ENCODE measurements around the gene DOCK1.

DNA sequence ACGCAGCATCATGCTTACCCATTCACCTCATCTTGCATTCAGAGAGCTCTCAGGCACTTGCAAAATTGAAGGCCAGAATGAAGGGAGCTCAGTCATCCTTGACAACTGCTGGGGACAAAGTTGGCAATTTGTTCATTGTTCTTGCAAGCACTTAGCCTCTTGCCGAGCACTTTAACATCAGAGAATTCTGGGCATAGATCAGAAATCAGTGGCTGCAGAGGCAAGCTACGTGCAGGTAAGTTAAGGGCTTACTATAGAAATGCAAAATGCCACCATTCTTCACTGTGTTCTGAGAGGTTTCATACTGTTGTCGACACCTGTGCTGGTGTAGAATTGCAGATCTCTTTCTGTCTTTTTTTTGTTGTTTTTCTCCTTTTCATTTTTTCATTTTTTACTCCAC, 375.2 kb downstream of the DOCK1 start:
- TF ChIP-seq CTCF (IDR thresholded peaks at IDR 0.05 in 4 of 5, conservative IDR thresholded peaks at IDR 0.05 in 1 of 5) (no peak), POLR2A (IDR thresholded peaks at IDR 0.05) (no peak)

All from gastrocnemius medialis (tissue), 4 donors.